HG03097 (cell line): ENCODE data around the gene CEND1.

Source experiments
- ATAC-seq: cut with Tn5 transposase; IDR thresholded peaks from one replicate; pipeline ENCODE4 v1.9.1; 2021; ENCODE audit not compliant: unreplicated experiment, low FRiP score

CEND1 gene

DNA sequence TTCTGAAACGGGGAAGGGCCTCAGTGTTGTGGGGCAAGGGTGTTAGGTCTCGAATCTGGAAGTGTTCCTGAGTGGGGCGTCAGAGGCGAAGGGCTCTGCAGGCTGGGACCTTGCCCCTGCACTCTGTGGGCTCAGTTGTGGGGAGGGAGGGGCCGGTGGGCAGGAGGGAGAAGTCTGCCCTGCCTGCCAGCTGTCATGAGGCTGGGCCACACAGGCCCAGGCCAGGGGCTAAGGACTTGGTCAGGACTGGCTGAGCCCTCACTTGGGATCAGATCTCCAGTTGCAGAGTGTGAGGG, 38.0 kb upstream of the CEND1 start, which contains the start of gene CRACR2B:
Gene CRACR2B, plus strand, starts transcription at position 23 of the 296 bp plus-strand sequence. CDS start 689 bp downstream, outside the sequence.
- ATAC-seq = peak; percentile 21

- peak; percentile 34 for ATAC-seq
Measured at GRCh38 chr11:827146-827896, 37.4 kb upstream of the CEND1 start.

DNA sequence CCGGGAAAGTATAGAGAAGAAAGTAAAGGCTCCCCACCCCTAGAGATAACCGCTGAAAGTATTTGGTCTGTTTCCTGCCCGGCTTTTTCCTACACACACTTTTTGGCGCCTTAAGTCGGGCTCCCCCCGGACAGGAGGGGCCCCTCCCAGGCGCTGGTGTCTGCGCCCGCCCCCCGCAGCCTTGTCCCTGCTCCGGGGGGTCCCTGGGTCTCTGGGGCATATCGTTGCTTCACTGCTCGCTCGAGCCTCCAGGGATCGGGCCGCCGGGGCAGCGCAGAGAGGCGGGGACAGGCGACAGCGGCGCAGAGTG, 36.9 kb upstream of the CEND1 start:
- ATAC-seq = no peak

GRCh38 chr11:826227-826621, 36.3 kb upstream of the CEND1 start:
- ATAC-seq = no peak

DNA sequence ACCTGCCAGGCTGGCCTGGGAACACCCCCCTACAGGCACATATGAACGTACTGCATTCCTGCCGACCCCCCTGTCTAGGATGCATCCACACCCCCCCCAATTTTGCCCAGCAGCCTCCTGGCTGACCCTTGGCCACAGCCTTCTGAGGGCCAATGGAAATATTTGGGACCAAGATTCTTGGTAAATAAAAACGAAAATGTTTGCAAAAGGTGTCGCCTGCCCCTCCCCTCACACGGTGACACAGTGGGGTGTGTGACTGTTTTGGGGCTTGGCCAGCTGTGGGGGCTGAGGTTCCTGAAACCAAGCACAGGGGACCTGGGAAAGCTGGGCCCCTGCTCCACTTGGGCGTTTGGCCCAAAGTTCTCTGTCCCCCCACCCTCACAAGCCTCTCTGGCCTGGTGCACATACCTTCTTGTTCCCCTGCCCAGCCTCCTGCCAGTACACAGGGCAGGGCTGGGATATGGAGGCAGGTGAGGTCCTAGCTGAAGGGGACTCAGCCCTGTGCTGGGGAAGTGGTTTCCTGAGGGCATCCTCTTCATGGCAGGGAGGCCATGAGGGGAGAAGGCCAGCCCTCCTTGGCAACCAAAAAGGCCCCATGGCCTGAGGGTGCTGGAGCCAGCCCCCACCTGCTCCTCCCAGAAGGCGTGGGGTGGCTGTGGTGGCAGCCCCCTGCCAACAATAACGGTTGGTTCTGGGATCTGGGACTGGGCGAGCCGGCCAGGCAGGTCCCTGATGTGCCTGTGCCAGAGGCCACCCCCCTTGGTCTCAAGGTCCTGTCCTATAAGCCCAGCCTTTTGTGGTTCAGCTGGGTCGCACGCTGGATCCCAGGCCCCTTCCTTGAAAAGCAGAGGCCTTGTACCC, 35.7 kb upstream of the CEND1 start:
- ATAC-seq = no peak

GRCh38 chr11:824942-825341, 35.1 kb upstream of the CEND1 start:
- no peak for ATAC-seq

DNA sequence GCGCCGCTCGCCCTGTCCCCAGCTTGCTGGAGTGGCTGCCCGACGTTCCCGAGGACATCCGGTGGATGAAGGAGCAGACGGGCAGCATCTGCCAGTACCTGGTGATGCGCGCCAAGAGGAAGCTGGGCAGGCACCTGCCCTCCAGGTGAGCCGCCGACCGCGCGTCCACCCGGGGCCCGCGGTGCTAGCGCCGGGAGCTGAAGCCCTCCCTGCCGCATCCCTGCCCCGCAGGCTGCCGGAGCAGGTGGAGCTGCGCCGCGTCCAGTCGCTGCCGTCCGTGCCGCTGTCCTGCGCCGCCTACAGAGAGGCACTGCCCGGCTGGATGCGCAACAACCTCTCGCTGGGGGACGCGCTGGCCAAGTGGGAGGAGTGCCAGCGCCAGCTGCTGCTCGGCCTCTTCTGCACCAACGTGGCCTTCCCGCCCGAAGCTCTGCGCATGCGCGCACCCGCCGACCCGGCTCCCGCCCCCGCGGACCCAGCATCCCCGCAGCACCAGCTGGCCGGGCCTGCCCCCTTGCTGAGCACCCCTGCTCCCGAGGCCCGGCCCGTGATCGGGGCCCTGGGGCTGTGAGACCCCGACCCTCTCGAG, 34.5 kb upstream of the CEND1 start:
- ATAC-seq = no peak

DNA sequence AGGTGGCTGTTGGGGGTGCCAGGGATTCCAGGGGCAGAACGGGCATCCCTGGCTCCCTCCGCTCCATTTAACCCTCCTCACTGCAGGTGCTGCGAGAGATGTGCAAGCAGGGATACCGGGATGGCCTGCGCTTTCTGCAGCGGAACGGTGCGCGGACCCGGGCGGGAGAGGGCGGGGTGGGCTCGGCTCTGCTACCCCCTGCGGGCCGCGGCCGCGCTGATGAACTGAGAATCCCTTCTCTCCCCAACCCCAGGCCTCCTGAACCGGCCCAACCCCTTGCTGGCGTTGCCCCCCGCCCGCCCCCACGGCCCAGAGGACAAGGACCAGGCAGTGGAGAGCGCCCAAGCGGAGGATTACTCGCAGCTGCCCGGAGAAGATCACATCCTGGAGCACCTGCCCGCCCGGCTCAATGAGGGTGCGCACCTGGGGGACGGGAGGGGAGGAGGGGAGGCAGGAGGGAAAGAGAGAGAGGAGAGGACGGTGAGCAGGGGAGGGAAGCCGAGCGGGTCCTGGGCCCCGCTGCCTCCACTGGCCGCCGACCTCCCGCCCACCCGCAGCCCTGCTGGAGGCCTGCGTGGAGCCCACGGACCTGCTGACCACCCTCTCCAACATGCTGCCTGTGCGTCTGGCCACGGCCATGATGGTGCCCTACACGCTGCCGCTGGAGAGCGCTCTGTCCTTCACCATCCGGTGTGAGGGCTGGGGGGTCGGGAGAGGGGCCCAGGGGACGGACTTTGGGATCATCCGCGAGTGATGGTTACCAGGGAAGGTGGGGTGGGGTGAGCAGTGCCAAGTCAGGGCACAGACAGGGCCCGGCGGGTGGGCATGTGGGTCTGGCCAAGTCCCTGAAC, 33.8 kb upstream of the CEND1 start:
- ATAC-seq = no peak

GRCh38 chr11:821512-822371, 31.9 kb upstream of the CEND1 start:
- ATAC-seq = no peak

- ATAC-seq = no peak
Measured at GRCh38 chr11:820655-821511, 31.0 kb upstream of the CEND1 start.

- peak; percentile 50 for ATAC-seq
Measured at GRCh38 chr11:819943-820649, 30.2 kb upstream of the CEND1 start.

- peak; percentile 60 for ATAC-seq
Measured at GRCh38 chr11:819129-819931, 29.4 kb upstream of the CEND1 start.

DNA sequence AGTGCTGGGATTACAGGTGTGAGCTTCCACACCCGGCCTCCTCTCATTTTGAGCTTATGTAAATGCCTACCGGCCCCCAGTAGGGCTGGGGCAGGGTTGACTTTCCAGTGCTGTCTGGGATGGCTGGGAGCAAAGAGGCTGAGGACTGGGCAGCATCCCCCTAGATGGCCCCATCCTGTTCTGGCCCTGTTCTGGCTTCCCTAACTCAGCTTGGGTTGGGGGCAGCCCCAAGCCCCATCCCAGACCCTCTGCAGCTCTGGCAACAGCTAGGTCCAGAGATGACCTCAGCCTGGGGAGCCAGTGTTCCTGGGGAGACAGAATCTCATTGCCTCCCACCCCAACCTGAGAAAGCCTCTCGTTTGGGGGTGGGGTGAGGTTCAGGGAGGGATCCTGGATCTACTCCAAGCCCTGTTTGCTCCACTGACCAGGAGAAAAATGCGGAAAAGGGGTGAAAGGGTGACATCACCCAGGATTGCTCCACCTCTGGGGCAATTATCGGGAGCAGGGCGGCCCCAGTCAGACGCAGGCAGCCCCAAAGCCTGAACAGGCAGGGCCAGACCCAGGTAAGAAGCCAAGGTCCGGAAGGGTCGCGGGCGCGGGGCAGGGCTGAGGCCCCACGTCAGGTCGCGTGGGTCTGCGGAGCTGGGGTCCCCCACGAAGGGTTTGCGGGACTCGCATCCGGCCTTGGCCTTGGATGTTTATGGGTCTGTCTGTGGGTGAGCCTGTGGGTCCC, 28.7 kb upstream of the CEND1 start, which contains the start of gene PNPLA2:
Gene PNPLA2, plus strand, starts transcription at position 519 of the 733 bp plus-strand sequence. CDS start 805 bp downstream, outside the sequence.
- ATAC-seq = peak; percentile 3

DNA sequence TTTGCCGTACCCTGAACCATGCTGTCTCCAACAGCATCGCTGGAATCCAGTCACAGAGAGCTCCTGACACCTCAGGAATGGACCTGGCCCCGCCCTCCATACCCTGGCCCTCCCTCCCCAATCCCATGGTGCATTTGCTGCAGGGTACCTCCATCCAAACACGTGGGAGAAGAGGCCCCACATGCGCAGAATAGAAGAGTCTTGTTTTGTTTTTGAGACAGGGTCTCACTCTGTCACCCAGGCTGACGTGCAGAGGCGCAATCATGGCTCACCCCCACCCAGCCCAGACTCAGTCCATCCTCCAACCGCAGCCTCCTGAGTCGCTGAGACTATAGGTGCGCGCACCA, 26.5 kb upstream of the CEND1 start:
- no peak for ATAC-seq

DNA sequence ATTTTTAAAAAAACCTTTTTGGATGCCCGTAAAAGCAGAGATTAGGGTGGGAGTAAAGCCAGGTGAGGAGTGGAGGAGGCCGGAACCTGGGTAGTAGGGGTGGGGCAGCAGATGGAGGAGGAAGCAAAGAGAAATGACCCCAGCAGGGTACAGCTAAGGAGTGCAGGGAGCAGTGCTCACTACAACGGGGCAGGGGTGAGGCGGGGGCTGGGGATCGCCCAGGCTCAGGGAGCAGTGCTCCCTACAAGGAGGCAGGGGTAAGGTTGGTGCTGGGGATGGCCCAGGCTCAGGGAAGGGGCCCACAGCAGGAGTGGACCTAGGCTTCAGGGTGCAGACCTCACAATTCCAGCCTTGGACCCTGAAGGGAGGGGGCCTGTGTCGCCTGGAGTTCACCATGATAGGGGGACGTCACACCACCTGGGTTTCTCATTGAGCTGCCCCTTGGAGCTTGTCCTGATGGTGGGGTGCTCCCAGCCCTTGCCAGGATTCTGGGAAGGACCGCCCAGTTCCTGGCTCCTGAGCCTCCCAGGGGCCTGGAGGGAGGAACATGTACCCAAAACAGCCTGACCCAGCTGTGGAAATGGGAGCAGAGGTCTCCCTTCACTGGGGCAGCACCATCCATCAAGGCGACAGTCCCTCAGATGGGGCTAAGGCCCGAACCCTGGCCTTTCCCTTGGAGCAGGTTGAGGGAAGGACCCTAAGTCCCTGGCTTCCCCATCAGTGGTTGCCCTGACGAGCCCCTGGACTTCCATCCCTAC, 26.0 kb upstream of the CEND1 start:
- ATAC-seq = no peak

DNA sequence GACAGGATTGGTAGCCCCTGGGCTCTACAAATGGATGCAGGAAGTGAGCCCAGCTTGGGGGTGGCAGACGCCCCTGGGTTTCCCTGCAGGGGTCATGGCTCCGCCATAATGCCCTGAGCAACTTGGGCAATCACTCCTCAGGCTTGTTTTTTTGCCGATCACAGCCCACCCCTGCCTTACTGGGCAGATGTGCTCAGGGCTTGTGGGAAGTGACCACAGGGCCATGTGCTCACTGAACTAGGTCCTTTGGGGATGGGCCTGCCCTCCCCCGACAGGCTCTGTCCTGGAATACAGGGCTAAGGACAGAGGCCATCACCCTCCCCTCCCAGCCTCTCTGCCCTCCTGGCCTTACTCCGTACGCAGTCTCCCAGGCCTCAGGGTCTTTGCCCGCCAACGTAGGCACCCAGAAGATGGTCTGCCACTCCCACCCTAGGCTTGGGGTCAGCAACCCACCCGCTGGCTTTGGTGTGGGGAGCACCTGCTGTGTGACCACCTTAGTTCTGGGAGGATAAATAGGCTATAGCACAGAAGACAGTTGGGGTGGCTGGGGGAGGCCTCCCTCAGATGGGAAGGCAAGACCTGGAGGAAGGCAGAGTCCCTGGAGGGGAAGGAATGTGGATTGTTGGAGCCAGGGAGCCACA, 23.7 kb upstream of the CEND1 start:
- ATAC-seq = no peak
